Fibroblast of skin of right quadriceps (primary cell): ENCODE measurements around the gene URB2.
"Not testable (repeated sequence)": the region's sequence is repeated elsewhere in the genome, so short reads cannot be mapped to it uniquely, and the experiment has no call there.

Experiments used
- DNase-seq: peaks from one replicate; pipeline ENCODE4 v3.0.0-alpha.2; 2013

The URB2 gene

DNA sequence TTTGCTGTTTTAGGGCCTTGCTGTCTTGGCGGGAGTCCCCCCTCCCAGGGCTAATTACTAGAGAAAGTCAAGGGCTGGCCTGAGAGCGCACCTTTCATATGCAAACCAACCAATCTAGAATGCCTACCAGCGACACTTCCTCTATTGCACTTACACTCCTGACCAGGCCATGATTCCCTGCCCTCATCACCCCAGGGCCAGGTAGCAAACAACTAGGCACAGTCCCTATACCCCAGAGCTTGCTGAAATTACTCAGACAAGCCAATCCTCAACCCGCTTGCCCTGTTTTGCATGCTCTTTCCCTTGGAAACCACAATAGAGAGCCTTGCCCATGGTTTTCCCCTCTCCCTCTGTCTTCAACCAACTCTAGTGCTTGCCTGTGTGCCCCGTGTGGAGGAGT lies 70.3 kb downstream of the URB2 start:
- DNase-seq, result no peak

DNA sequence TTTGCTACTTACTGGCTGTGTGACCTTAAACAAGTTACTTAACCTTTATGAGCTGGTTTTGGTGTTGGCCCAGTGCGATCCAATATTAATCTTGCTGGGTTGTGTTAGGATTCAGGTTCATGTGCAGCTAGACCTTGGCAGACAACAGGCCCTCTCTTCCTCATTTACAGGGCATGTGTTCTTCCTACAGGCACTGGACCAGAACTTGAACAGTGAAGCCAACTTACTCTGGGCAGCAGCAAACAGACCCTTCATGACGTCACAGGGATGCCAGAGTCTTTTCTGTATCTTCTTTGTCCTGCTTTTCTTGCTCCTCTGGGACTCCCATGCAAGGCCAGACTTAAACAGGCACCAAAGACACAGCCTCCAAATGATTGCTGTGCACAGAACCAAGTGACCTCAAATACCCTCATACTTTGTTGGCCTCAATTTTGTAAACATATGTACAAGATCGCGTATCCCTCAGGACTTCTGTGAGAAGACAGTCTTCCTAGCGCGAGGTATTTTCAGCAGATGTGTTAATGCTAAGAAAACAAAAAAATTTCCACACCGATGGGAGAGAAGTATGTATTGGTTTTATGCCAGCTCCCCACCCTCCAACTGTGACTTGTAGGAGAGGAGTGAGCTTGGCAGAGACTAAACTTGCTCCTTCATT lies 73.7 kb downstream of the URB2 start:
- DNase-seq, result no peak

DNA sequence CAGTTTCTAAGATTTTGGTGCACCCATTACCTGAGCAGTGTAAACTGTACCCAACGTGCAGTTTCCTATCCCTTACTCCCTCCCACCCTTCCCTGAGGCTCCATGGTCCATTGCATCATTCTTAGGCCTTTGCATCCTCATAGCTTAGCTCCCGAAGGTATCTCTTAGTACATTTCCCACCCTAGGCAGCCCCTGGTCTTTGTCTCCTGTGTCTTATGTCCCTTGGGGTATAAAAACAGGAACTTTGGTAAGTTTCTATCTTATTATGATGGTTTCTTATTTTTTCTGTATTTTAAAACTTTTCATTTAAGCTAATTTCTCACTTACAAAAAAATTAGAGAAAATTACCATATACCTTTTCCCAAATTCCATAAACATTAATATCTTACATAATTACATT lies 78.1 kb downstream of the URB2 start:
- no peak for DNase-seq

DNA sequence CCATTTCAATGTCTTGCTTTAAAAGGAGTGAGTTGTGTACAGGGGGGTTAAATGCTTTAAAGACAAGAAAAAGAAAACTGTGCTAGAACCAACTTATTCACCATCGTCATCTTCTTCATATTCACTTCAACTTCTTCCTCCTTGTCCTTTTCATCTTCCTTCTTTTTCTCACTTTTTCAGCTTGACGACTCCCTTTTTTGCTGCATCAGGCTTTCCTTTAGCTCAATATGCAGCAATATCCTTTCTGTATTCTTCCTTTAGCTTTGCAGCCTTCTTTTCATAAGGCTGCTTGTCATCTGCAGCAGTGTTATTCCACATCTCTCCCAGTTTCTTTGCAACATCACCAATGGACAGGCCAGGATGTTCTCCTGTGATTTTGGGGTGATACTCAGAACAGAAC lies 79.1 kb downstream of the URB2 start:
- not testable (repeated sequence) for DNase-seq

DNA sequence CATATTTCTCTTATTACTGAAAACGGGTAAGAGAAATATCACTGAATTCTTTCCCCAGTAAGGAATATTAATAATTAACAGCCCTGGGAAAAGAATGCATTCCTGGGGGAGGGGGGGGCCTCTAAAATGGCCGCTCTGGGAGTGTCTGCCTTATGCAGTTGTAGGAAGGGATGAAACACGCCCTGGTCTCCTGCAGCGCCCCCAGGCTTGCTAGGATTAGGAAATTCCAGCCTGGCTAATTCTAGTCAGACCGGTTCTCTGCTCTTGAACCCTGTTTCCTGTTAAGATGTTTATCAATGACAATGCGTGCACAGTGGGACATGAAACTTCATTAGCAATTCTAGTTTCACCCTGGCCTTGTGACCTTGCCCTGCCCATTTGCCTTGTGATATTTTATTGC lies 81.1 kb downstream of the URB2 start:
- DNase-seq, result not testable (repeated sequence)

DNA sequence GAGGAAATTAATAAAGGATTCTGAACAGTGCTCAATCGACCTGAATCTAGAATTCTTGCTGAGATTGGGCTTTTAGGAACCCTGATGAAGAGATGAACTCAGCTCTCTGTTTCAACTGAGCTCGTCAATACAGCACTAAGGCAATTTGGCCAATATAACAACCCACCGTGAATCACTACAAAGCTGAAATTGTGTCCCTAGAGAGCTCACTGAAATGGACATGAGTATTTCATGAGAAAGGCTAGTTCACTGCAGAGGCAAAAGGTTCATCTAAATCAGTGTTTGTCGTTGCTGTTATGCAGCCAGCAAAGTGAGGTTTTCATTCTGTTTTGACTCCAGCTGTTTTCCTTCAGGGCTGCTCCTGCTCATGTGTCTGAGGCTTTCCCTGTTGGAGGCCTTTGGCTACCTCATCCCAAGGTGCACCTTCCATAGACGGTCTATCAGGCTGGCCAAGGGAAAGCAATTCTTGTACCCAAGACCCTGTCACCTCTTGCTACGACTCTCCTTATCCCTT lies 83.5 kb downstream of the URB2 start:
- peak; percentile 7 for DNase-seq
